Naive thymus-derived CD4-positive, alpha-beta T cell (primary cell): ENCODE measurements around the gene ANKRD37. TPM values are rescaled to one million over a fixed set of nuclear protein-coding genes. Genes with fewer than 3 reads are reported as not detected.

Experiments
- ATAC-seq: fragments of 150-1000 bp; cut with Tn5 transposase; 2 replicates; pipeline ENCODE4 v1.10.0; 2021; ENCODE audit warnings: mild to moderate bottlenecking, moderate library complexity
- CTCF ChIA-PET: fragments of 350-600 bp; sonication (Branson Sonifier 250); formaldehyde crosslinking; loops from one replicate; lab custom pipeline; 2021; ENCODE audit warnings: antibody characterized with exemption; lab: Charles Lee
- POLR2A ChIA-PET: fragments of 350-600 bp; sonication (Branson Sonifier 250); formaldehyde crosslinking; loops from one replicate; lab custom pipeline; 2021; ENCODE audit warnings: antibody characterized with exemption, inconsistent platforms; lab: Charles Lee
- DNase-seq, 9 donors: peaks; one replicate each; pipeline versions ENCODE4 v3.0.0 to v3.0.0-alpha.2; 2020 to 2022; ENCODE audit warnings: mixed read lengths in 1 of 9
- H3K27ac ChIP-seq: one replicate; pipeline ENCODE4 v1.7.0; 2013; ENCODE audit warnings: mild to moderate bottlenecking, low read depth, low read length, moderate library complexity
- H3K27me3 ChIP-seq, 2 donors: one replicate each; pipeline ENCODE4 v1.7.0; 2013; ENCODE audit warnings: low read length in 2 of 2, mild to moderate bottlenecking in 2 of 2, moderate library complexity in 2 of 2; ENCODE audit not compliant: control insufficient read depth in 2 of 2, insufficient read depth in 2 of 2
- H3K36me3 ChIP-seq, 3 experiments: 1 replicate in 2 of 3; 2 replicates in 1 of 3; pipeline ENCODE4 v1.7.0; 2013; ENCODE audit warnings: low read length in 3 of 3, mild to moderate bottlenecking in 3 of 3, moderate library complexity in 1 of 3; ENCODE audit not compliant: insufficient read depth in 3 of 3, control insufficient read depth in 2 of 3
- H3K4me1 ChIP-seq, 2 donors: one replicate each; pipeline ENCODE4 v1.7.0; 2013; ENCODE audit warnings: low read length in 2 of 2, mild to moderate bottlenecking in 2 of 2, moderate library complexity in 1 of 2; ENCODE audit not compliant: control insufficient read depth in 2 of 2, insufficient read depth in 2 of 2
- H3K4me3 ChIP-seq: 2 replicates; pipeline ENCODE4 v1.7.0; 2013; ENCODE audit warnings: mild to moderate bottlenecking, low read length
- H3K9me3 ChIP-seq, 3 experiments: 1 replicate in 2 of 3; 2 replicates in 1 of 3; pipeline ENCODE4 v1.7.0; 2013; ENCODE audit warnings: low read length in 3 of 3; ENCODE audit not compliant: control insufficient read depth in 2 of 3
- H3K27ac Mint-ChIP-seq, 9 donors: one replicate each; pipeline ENCODE4 v1.8.0; 2020 to 2022; ENCODE audit warnings: mixed read lengths in 9 of 9, mild to moderate bottlenecking in 8 of 9, moderate library complexity in 5 of 9, inconsistent platforms in 2 of 9
- H3K27me3 Mint-ChIP-seq, 5 donors: one replicate each; pipeline ENCODE4 v1.8.0; 2021 to 2022; ENCODE audit warnings: mixed read lengths in 5 of 5, mild to moderate bottlenecking in 1 of 5
- H3K36me3 Mint-ChIP-seq, 5 donors: one replicate each; pipeline ENCODE4 v1.8.0; 2020 to 2022; ENCODE audit warnings: mixed read lengths in 5 of 5, mild to moderate bottlenecking in 3 of 5, inconsistent platforms in 1 of 5
- H3K4me1 Mint-ChIP-seq, 7 donors: one replicate each; pipeline ENCODE4 v1.8.0; 2020 to 2022; ENCODE audit warnings: mixed read lengths in 7 of 7, mild to moderate bottlenecking in 3 of 7, inconsistent platforms in 1 of 7
- H3K4me3 Mint-ChIP-seq, 10 donors: one replicate each; pipeline ENCODE4 v1.8.0; 2020 to 2022; ENCODE audit warnings: mild to moderate bottlenecking in 10 of 10, mixed read lengths in 10 of 10, moderate library complexity in 6 of 10, inconsistent platforms in 2 of 10
- H3K9me3 Mint-ChIP-seq, 11 donors: one replicate each; pipeline ENCODE4 v1.8.0; 2020 to 2022; ENCODE audit warnings: mixed read lengths in 11 of 11, mild to moderate bottlenecking in 4 of 11, inconsistent platforms in 1 of 11, moderate library complexity in 1 of 11
- intact Hi-C, 2 donors: fragments of 100-400 bp; cut with micrococcal nuclease; formaldehyde crosslinking; loops; one replicate each; pipeline ENCODE4 v1.15.1; 2023
- polyA plus RNA-seq, 2 donors: library from polyadenylated mRNA; unstranded; fragments of 300-500 nt; fragmentation: Illumina TruSeq; gene quantifications; one replicate each; pipeline ENCODE4 v1.2.3, GENCODE V29; 2021
- total RNA-seq, 6 experiments: library from RNA in 5 of 6; stranded (reverse) in 5 of 6; gene quantifications; 1 replicate in 5 of 6; 2 replicates in 1 of 6; pipeline ENCODE4 v1.2.3 and lab custom pipeline; 2021 to 2026

ANKRD37 gene
- total and polyA plus RNA-seq, 7 experiments from 2014 or later, result 3.2 to 18.6 (median 8.5) TPM

DNA sequence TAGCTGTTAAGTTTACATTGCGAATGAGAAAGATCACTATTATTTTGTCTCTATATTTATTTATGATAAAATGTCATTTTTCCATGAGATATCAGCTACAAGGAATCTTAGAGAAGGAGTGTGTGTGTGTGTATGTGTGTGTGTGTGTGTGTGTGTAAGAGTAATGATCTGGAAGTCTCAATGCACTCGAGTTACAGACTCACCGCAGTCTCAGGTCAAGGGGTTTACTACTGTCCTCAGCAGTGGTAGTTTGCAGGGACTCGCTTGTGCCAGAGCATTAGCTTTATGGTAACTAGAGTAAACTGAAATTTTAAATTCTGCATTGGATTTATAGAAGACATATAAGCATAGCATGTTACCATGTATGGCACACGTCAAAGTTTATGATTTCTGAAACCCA lies 31.8 kb upstream of the ANKRD37 start:
- no peak overlapping the region for H3K27ac Mint-ChIP-seq
- H3K9me3 Mint-ChIP-seq, result no peaks in the 10 kb centered on the region
- intact Hi-C loops, result no loop called here
- DNase-seq (no peak), ATAC-seq (no peak)
- no peaks in the 10 kb centered on the region for H3K4me1 Mint-ChIP-seq
- POLR2A ChIA-PET, result interaction anchor here (1.2 kb wide), 1 partner anchor 32 kb away, joined by 3 read pairs; the partner anchor contains the start of gene ANKRD37
- Histone ChIP-seq H3K4me3 (no peak overlapping the region), H3K4me1 (no peaks in the 10 kb centered on the region), H3K9me3 (no peaks in the 10 kb centered on the region), H3K27ac (no peak overlapping the region), H3K36me3 (no peaks in the 10 kb centered on the region), H3K27me3 (no peaks in the 10 kb centered on the region)
- CTCF ChIA-PET, result no interaction called here
- peaks cover 0 to 29% (median 4%) of the 10 kb centered on the region in 5 donors for H3K36me3 Mint-ChIP-seq
- no peaks in the 10 kb centered on the region for H3K27me3 Mint-ChIP-seq
- H3K4me3 Mint-ChIP-seq, result no peak overlapping the region

- intact Hi-C loops, result no loop called here
- Mint-ChIP-seq H3K4me1 (no peaks in the 10 kb centered on the region), H3K36me3 (peaks cover 0 to 26% (median 10%) of the 10 kb centered on the region in 5 donors), H3K27ac (no peak overlapping the region), H3K9me3 (no peaks in the 10 kb centered on the region), H3K27me3 (no peaks in the 10 kb centered on the region), H3K4me3 (no peak overlapping the region)
- no peak overlapping the region for H3K27ac ChIP-seq
- H3K9me3 ChIP-seq, result no peaks in the 10 kb centered on the region
- ATAC-seq, result no peak
- DNase-seq, result no peak
- H3K4me3 ChIP-seq, result no peak overlapping the region
- CTCF ChIA-PET, result no interaction called here
- H3K36me3 ChIP-seq, result peaks cover 0 to 3% (median 0%) of the 10 kb centered on the region in 3 experiments
- POLR2A ChIA-PET, result no interaction called here
- H3K4me1 ChIP-seq, result no peaks in the 10 kb centered on the region
- H3K27me3 ChIP-seq, result no peaks in the 10 kb centered on the region
These were observed 26.9 kb upstream of the ANKRD37 start for GRCh38 chr4:185369731-185370130.

DNA sequence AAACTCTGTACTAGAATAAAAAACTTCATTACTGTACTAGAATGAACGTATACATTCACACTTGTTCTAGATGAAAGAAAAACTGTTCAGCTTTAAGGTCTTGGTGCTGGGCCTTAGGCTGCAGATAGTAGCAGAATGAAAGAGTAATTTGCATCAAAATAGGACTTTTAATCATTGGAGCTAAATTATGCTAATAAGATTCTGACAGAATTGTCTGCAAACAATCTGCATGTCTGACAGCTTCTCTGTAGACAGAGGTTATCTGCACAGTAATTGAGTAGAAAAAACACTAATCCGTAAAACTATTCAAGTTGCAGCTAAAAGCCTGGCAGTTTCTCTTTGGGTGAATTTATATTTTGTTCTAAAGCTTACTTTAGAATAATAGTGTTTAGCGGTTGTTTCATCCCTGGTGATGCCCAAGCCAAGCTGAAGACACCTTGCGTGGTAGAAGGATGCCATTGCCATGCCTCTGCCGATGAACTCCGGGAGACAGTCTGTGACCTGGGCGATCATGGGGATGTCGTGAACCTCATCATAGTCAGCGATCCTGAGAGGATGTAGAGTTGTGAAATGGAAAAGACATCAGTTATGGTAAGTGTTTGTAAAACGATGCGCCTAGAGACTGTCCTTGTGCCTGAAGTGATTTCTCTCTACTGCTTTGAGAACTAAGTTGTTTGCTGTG lies 26.2 kb upstream of the ANKRD37 start:
- ChIA-PET CTCF (no interaction called here), POLR2A (no interaction called here)
- H3K4me1 Mint-ChIP-seq, result no peaks in the 10 kb centered on the region
- no peaks in the 10 kb centered on the region for H3K27me3 Mint-ChIP-seq
- no peaks in the 10 kb centered on the region for H3K4me1 ChIP-seq
- no peaks in the 10 kb centered on the region for H3K9me3 ChIP-seq
- H3K9me3 Mint-ChIP-seq, result no peaks in the 10 kb centered on the region
- peaks cover 0 to 3% (median 0%) of the 10 kb centered on the region in 3 experiments for H3K36me3 ChIP-seq
- H3K27ac ChIP-seq, result no peak overlapping the region
- H3K4me3 Mint-ChIP-seq, result no peak overlapping the region
- intact Hi-C loops, result no loop called here
- no peak for DNase-seq
- no peak overlapping the region for H3K27ac Mint-ChIP-seq
- H3K36me3 Mint-ChIP-seq, result peaks cover 0 to 26% (median 10%) of the 10 kb centered on the region in 5 donors
- no peaks in the 10 kb centered on the region for H3K27me3 ChIP-seq
- no peak overlapping the region for H3K4me3 ChIP-seq
- ATAC-seq, result no peak

GRCh38 chr4:185371702-185372101 lies 24.9 kb upstream of the ANKRD37 start:
- H3K36me3 Mint-ChIP-seq, result peaks cover 0 to 19% (median 10%) of the 10 kb centered on the region in 5 donors
- no peak overlapping the region for H3K27ac ChIP-seq
- no peak overlapping the region for H3K4me3 Mint-ChIP-seq
- H3K9me3 Mint-ChIP-seq, result no peaks in the 10 kb centered on the region
- no peak overlapping the region for H3K4me3 ChIP-seq
- POLR2A ChIA-PET, result no interaction called here
- H3K27me3 Mint-ChIP-seq, result no peaks in the 10 kb centered on the region
- H3K9me3 ChIP-seq, result no peaks in the 10 kb centered on the region
- H3K4me1 Mint-ChIP-seq, result no peaks in the 10 kb centered on the region
- no peaks in the 10 kb centered on the region for H3K4me1 ChIP-seq
- H3K27me3 ChIP-seq, result no peaks in the 10 kb centered on the region
- intact Hi-C loops, result no loop called here
- H3K36me3 ChIP-seq, result peaks cover 0 to 3% (median 0%) of the 10 kb centered on the region in 3 experiments
- CTCF ChIA-PET, result interaction anchor here (0.6 kb wide), 1 partner anchor 109 kb away, joined by 3 read pairs; no protein-coding TSS in a partner anchor
- DNase-seq, result no peak
- no peak for ATAC-seq
- H3K27ac Mint-ChIP-seq, result no peak overlapping the region

- Mint-ChIP-seq H3K4me1 (no peaks in the 10 kb centered on the region), H3K9me3 (no peaks in the 10 kb centered on the region), H3K27ac (no peak overlapping the region), H3K27me3 (no peaks in the 10 kb centered on the region), H3K4me3 (no peak overlapping the region), H3K36me3 (peaks cover 0 to 15% (median 6%) of the 10 kb centered on the region in 5 donors)
- ChIA-PET CTCF (no interaction called here), POLR2A (no interaction called here)
- no peak for ATAC-seq
- intact Hi-C loops, result no loop called here
- no peak overlapping the region for H3K27ac ChIP-seq
- no peaks in the 10 kb centered on the region for H3K9me3 ChIP-seq
- H3K4me3 ChIP-seq, result no peak overlapping the region
- H3K36me3 ChIP-seq, result peaks cover 0 to 3% (median 0%) of the 10 kb centered on the region in 3 experiments
- H3K27me3 ChIP-seq, result no peaks in the 10 kb centered on the region
- DNase-seq, result no peak
- no peaks in the 10 kb centered on the region for H3K4me1 ChIP-seq
These were observed 22.6 kb upstream of the ANKRD37 start for GRCh38 chr4:185374027-185374426.

DNA sequence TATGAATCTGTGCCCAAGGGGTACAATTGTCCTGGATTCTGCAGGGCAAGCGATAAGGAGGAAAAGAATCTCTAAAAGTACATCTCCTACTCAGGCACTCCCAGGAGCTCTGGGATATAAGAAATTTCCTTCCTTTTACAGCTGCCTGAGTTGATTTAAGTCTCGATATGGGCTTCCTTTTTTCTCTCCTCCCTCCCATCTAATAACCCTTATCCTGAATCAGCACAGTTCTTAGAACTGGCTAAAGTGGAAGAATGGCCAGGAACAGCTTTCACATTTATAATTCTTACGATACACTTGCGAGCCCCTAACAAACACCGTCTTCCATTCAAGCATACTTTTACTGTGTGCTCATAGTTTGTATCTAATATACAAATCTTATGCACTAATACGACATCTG lies 22.1 kb upstream of the ANKRD37 start:
- H3K27me3 Mint-ChIP-seq, result no peaks in the 10 kb centered on the region
- H3K4me3 Mint-ChIP-seq, result no peak overlapping the region
- no peak for ATAC-seq
- H3K36me3 Mint-ChIP-seq, result peaks cover 0 to 15% (median 6%) of the 10 kb centered on the region in 5 donors
- no peak overlapping the region for H3K27ac Mint-ChIP-seq
- ChIA-PET POLR2A (no interaction called here), CTCF (no interaction called here)
- Histone ChIP-seq H3K36me3 (peaks cover 0 to 3% (median 0%) of the 10 kb centered on the region in 3 experiments), H3K4me1 (no peaks in the 10 kb centered on the region), H3K9me3 (no peaks in the 10 kb centered on the region), H3K27me3 (no peaks in the 10 kb centered on the region), H3K4me3 (no peak overlapping the region), H3K27ac (no peak overlapping the region)
- DNase-seq, result no peak
- intact Hi-C loops, result no loop called here
- H3K4me1 Mint-ChIP-seq, result no peaks in the 10 kb centered on the region
- H3K9me3 Mint-ChIP-seq, result no peaks in the 10 kb centered on the region

DNA sequence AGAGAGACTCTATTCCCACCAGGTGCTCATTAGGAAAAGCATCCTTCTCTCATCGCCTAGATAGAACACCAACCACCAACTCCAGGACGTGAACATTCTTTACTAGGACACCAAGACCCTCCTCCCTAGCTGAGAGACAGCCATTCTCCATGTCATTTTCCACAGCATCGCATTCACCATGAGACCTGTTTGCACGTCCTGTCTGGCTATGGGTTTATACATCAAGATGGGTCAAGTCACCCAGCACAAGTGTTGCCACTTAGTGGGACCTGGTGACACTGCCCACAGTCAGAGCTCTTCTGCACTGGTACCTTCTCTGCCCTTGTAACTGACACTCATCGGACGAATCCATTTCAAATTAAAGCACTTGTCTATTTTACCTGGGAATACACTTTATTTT lies 18.4 kb upstream of the ANKRD37 start:
- Mint-ChIP-seq H3K27ac (no peak overlapping the region), H3K27me3 (peaks cover 0 to 12% (median 0%) of the 10 kb centered on the region in 5 donors), H3K4me3 (no peak overlapping the region), H3K4me1 (no peaks in the 10 kb centered on the region), H3K36me3 (peaks cover 7 to 10% (median 10%) of the 10 kb centered on the region in 5 donors), H3K9me3 (peaks cover 0 to 19% (median 7%) of the 10 kb centered on the region in 11 donors)
- ATAC-seq (no peak), DNase-seq (no peak)
- no peaks in the 10 kb centered on the region for H3K9me3 ChIP-seq
- intact Hi-C loops, result no loop called here
- H3K4me1 ChIP-seq, result no peaks in the 10 kb centered on the region
- ChIA-PET CTCF (no interaction called here), POLR2A (no interaction called here)
- no peaks in the 10 kb centered on the region for H3K27me3 ChIP-seq
- H3K36me3 ChIP-seq, result no peaks in the 10 kb centered on the region
- no peak overlapping the region for H3K27ac ChIP-seq
- H3K4me3 ChIP-seq, result no peak overlapping the region
